ENCODE measurements around the gene MAD1L1. TPM values are rescaled to one million over a fixed set of nuclear protein-coding genes. Genes with fewer than 3 reads are reported as not detected.

The MAD1L1 gene
- polyA plus RNA-seq, 4 donors = 12.3 to 21.7 (median 18.1) TPM

GRCh38 chr7:2029936-2030335 is 202.8 kb downstream of the MAD1L1 start:
- no peak for DNase-seq
- Histone ChIP-seq H3K36me3 (ENCODE audit: control insufficient read depth in 3 of 3, insufficient read depth in 2 of 3, low read depth in 1 of 3, low read length in 3 of 3) (peaks cover 0 to 4% (median 0%) of the 10 kb centered on the region in 3 donors), H3K4me3 (ENCODE audit: low read depth in 1 of 3, low read length in 3 of 3) (no peak overlapping the region), H3K9me3 (ENCODE audit: control insufficient read depth in 2 of 2, insufficient read depth in 1 of 2, low read depth in 1 of 2, low read length in 1 of 2) (peaks cover 0 to 25% of the 10 kb centered on the region in 2 donors), H3K27ac (ENCODE audit: low read depth in 1 of 3, low read length in 2 of 3) (no peak overlapping the region), H3K27me3 (ENCODE audit: control insufficient read depth in 3 of 3, insufficient read depth in 3 of 3, low read length in 3 of 3) (no peaks in the 10 kb centered on the region), H3K4me1 (ENCODE audit: control insufficient read depth in 3 of 3, insufficient read depth in 2 of 3, low read depth in 1 of 3, low read length in 2 of 3) (peaks cover 0 to 3% (median 0%) of the 10 kb centered on the region in 3 donors)
- FAIRE-seq = no peak
- WGBS, 3 donors = 92 to 97% (median 96%) methylated on average over 15 of the region's 15 CpGs

GRCh38 chr7:2029211-2029905 is 203.4 kb downstream of the MAD1L1 start:
- Histone ChIP-seq H3K4me3 (ENCODE audit: low read depth in 1 of 3, low read length in 3 of 3) (no peak overlapping the region), H3K4me1 (ENCODE audit: control insufficient read depth in 3 of 3, insufficient read depth in 2 of 3, low read depth in 1 of 3, low read length in 2 of 3) (peaks cover 0 to 3% (median 0%) of the 10 kb centered on the region in 3 donors), H3K27ac (ENCODE audit: low read depth in 1 of 3, low read length in 2 of 3) (no peak overlapping the region), H3K27me3 (ENCODE audit: control insufficient read depth in 3 of 3, insufficient read depth in 3 of 3, low read length in 3 of 3) (no peaks in the 10 kb centered on the region), H3K9me3 (ENCODE audit: control insufficient read depth in 2 of 2, insufficient read depth in 1 of 2, low read depth in 1 of 2, low read length in 1 of 2) (peaks cover 0 to 28% of the 10 kb centered on the region in 2 donors), H3K36me3 (ENCODE audit: control insufficient read depth in 3 of 3, insufficient read depth in 2 of 3, low read depth in 1 of 3, low read length in 3 of 3) (peaks cover 0 to 4% (median 0%) of the 10 kb centered on the region in 3 donors)
- no peak for FAIRE-seq
- DNase-seq = no peak
- 94 to 96% (median 94%) methylated on average over 16 of the region's 16 CpGs for WGBS, 3 donors

- no peak overlapping the region for H3K4me3 ChIP-seq (ENCODE audit: low read depth in 1 of 3, low read length in 3 of 3)
- peaks cover 0 to 31% of the 10 kb centered on the region in 2 donors for H3K9me3 ChIP-seq (ENCODE audit: control insufficient read depth in 2 of 2, insufficient read depth in 1 of 2, low read depth in 1 of 2, low read length in 1 of 2)
- no peak for DNase-seq
- H3K4me1 ChIP-seq (ENCODE audit: control insufficient read depth in 3 of 3, insufficient read depth in 2 of 3, low read depth in 1 of 3, low read length in 2 of 3) = peaks cover 0 to 3% (median 0%) of the 10 kb centered on the region in 3 donors
- no peaks in the 10 kb centered on the region for H3K27me3 ChIP-seq (ENCODE audit: control insufficient read depth in 3 of 3, insufficient read depth in 3 of 3, low read length in 3 of 3)
- no peak overlapping the region for H3K27ac ChIP-seq (ENCODE audit: low read depth in 1 of 3, low read length in 2 of 3)
- WGBS, 3 donors = 94 to 98% (median 97%) methylated on average over 7 of the region's 7 CpGs
- FAIRE-seq = no peak
- H3K36me3 ChIP-seq (ENCODE audit: control insufficient read depth in 3 of 3, insufficient read depth in 2 of 3, low read depth in 1 of 3, low read length in 3 of 3) = peaks cover 0 to 4% (median 0%) of the 10 kb centered on the region in 3 donors
Observed at GRCh38 chr7:2028733-2029132, 204.0 kb downstream of the MAD1L1 start.

- H3K4me1 ChIP-seq (ENCODE audit: control insufficient read depth in 3 of 3, insufficient read depth in 2 of 3, low read depth in 1 of 3, low read length in 2 of 3) = no peaks in the 10 kb centered on the region
- no peak overlapping the region for H3K4me3 ChIP-seq (ENCODE audit: low read depth in 1 of 3, low read length in 3 of 3)
- no peak for FAIRE-seq
- peaks cover 0 to 25% of the 10 kb centered on the region in 2 donors for H3K9me3 ChIP-seq (ENCODE audit: control insufficient read depth in 2 of 2, insufficient read depth in 1 of 2, low read depth in 1 of 2, low read length in 1 of 2)
- H3K27me3 ChIP-seq (ENCODE audit: control insufficient read depth in 3 of 3, insufficient read depth in 3 of 3, low read length in 3 of 3) = no peaks in the 10 kb centered on the region
- no peak for DNase-seq
- peaks cover 0 to 4% (median 0%) of the 10 kb centered on the region in 3 donors for H3K36me3 ChIP-seq (ENCODE audit: control insufficient read depth in 3 of 3, insufficient read depth in 2 of 3, low read depth in 1 of 3, low read length in 3 of 3)
- WGBS, 3 donors = 87 to 96% (median 96%) methylated on average over 4 of the region's 4 CpGs
- H3K27ac ChIP-seq (ENCODE audit: low read depth in 1 of 3, low read length in 2 of 3) = no peak overlapping the region
Observed at GRCh38 chr7:2025188-2025587, 207.6 kb downstream of the MAD1L1 start.

GRCh38 chr7:2024567-2024918 is 208.2 kb downstream of the MAD1L1 start:
- Histone ChIP-seq H3K9me3 (ENCODE audit: control insufficient read depth in 2 of 2, insufficient read depth in 1 of 2, low read depth in 1 of 2, low read length in 1 of 2) (peaks cover 0 to 20% of the 10 kb centered on the region in 2 donors), H3K4me3 (ENCODE audit: low read depth in 1 of 3, low read length in 3 of 3) (no peak overlapping the region), H3K27ac (ENCODE audit: low read depth in 1 of 3, low read length in 2 of 3) (no peak overlapping the region), H3K4me1 (ENCODE audit: control insufficient read depth in 3 of 3, insufficient read depth in 2 of 3, low read depth in 1 of 3, low read length in 2 of 3) (no peaks in the 10 kb centered on the region), H3K27me3 (ENCODE audit: control insufficient read depth in 3 of 3, insufficient read depth in 3 of 3, low read length in 3 of 3) (no peaks in the 10 kb centered on the region), H3K36me3 (ENCODE audit: control insufficient read depth in 3 of 3, insufficient read depth in 2 of 3, low read depth in 1 of 3, low read length in 3 of 3) (peaks cover 0 to 4% (median 0%) of the 10 kb centered on the region in 3 donors)
- WGBS, 3 donors = 89 to 94% (median 91%) methylated on average over 4 of the region's 4 CpGs
- DNase-seq (no peak), FAIRE-seq (no peak)

- Histone ChIP-seq H3K27me3 (ENCODE audit: control insufficient read depth in 3 of 3, insufficient read depth in 3 of 3, low read length in 3 of 3) (no peaks in the 10 kb centered on the region), H3K27ac (ENCODE audit: low read depth in 1 of 3, low read length in 2 of 3) (no peak overlapping the region), H3K9me3 (ENCODE audit: control insufficient read depth in 2 of 2, insufficient read depth in 1 of 2, low read depth in 1 of 2, low read length in 1 of 2) (peaks cover 0 to 15% of the 10 kb centered on the region in 2 donors), H3K4me1 (ENCODE audit: control insufficient read depth in 3 of 3, insufficient read depth in 2 of 3, low read depth in 1 of 3, low read length in 2 of 3) (no peaks in the 10 kb centered on the region), H3K36me3 (ENCODE audit: control insufficient read depth in 3 of 3, insufficient read depth in 2 of 3, low read depth in 1 of 3, low read length in 3 of 3) (peaks cover 0 to 4% (median 0%) of the 10 kb centered on the region in 3 donors), H3K4me3 (ENCODE audit: low read depth in 1 of 3, low read length in 3 of 3) (no peak overlapping the region)
- DNase-seq = no peak
- 85 to 98% (median 94%) methylated on average over 7 of the region's 7 CpGs for WGBS, 3 donors
- no peak for FAIRE-seq
Observed at GRCh38 chr7:2023877-2024566, 208.7 kb downstream of the MAD1L1 start.

GRCh38 chr7:2022737-2023250 is 210.0 kb downstream of the MAD1L1 start:
- H3K27me3 ChIP-seq (ENCODE audit: control insufficient read depth in 3 of 3, insufficient read depth in 3 of 3, low read length in 3 of 3) = no peaks in the 10 kb centered on the region
- H3K36me3 ChIP-seq (ENCODE audit: control insufficient read depth in 3 of 3, insufficient read depth in 2 of 3, low read depth in 1 of 3, low read length in 3 of 3) = no peaks in the 10 kb centered on the region
- 84 to 96% (median 91%) methylated on average over 8 of the region's 8 CpGs for whole genome bisulfite sequencing, 3 donors
- no peak for DNase-seq
- no peak overlapping the region for H3K27ac ChIP-seq (ENCODE audit: low read depth in 1 of 3, low read length in 2 of 3)
- H3K4me1 ChIP-seq (ENCODE audit: control insufficient read depth in 3 of 3, insufficient read depth in 2 of 3, low read depth in 1 of 3, low read length in 2 of 3) = no peaks in the 10 kb centered on the region
- no peak for FAIRE-seq
- peaks cover 0 to 9% of the 10 kb centered on the region in 2 donors for H3K9me3 ChIP-seq (ENCODE audit: control insufficient read depth in 2 of 2, insufficient read depth in 1 of 2, low read depth in 1 of 2, low read length in 1 of 2)
- no peak overlapping the region for H3K4me3 ChIP-seq (ENCODE audit: low read depth in 1 of 3, low read length in 3 of 3)

GRCh38 chr7:2022021-2022409 is 210.7 kb downstream of the MAD1L1 start:
- Histone ChIP-seq H3K36me3 (ENCODE audit: control insufficient read depth in 3 of 3, insufficient read depth in 2 of 3, low read depth in 1 of 3, low read length in 3 of 3) (peaks cover 0 to 3% (median 0%) of the 10 kb centered on the region in 3 donors), H3K4me3 (ENCODE audit: low read depth in 1 of 3, low read length in 3 of 3) (no peak overlapping the region), H3K27ac (ENCODE audit: low read depth in 1 of 3, low read length in 2 of 3) (no peak overlapping the region), H3K27me3 (ENCODE audit: control insufficient read depth in 3 of 3, insufficient read depth in 3 of 3, low read length in 3 of 3) (no peaks in the 10 kb centered on the region), H3K4me1 (ENCODE audit: control insufficient read depth in 3 of 3, insufficient read depth in 2 of 3, low read depth in 1 of 3, low read length in 2 of 3) (no peaks in the 10 kb centered on the region), H3K9me3 (ENCODE audit: control insufficient read depth in 2 of 2, insufficient read depth in 1 of 2, low read depth in 1 of 2, low read length in 1 of 2) (peaks cover 0 to 9% of the 10 kb centered on the region in 2 donors)
- FAIRE-seq (no peak), DNase-seq (no peak)
- WGBS, 3 donors = 86 to 93% (median 87%) methylated on average over 9 of the region's 9 CpGs
